ENCODE data around the gene SLF2. TPM values are rescaled to one million over a fixed set of nuclear protein-coding genes. Genes with fewer than 3 reads are reported as not detected.
A peak's percentile ranks its signal among the peaks of the same experiment; 100 is the strongest.

Gene SLF2
- total and polyA plus RNA-seq, 2 of the 13 experiments (the other 11 are each of a cell fraction or from before 2014, with no cell fraction given) = 12.2 to 48.1 TPM

GRCh38 chr10:100996678-100997359, 84.1 kb downstream of the SLF2 start (continued):
- no peak for TF ChIP-seq ZNF337 (CRISPR knock-in tag; IDR thresholded peaks at IDR 0.05; ENCODE audit: borderline replicate concordance, low read depth)
- TF ChIP-seq ZNF720 (CRISPR knock-in tag; IDR thresholded peaks at IDR 0.05) = no peak
- TF ChIP-seq ZNF687 (CRISPR knock-in tag; IDR thresholded peaks at IDR 0.05) = peak; percentile 53
- no peak for TF ChIP-seq ZNF557 (CRISPR knock-in tag; IDR thresholded peaks at IDR 0.05)
- no peak for TF ChIP-seq YY1 (IDR thresholded peaks at IDR 0.05; ENCODE audit: insufficient read depth, insufficient replicate concordance, low read depth, low read length)
- TF ChIP-seq ZNF274 (CRISPR knock-in tag; IDR thresholded peaks at IDR 0.05) = no peak
- no peak for TF ChIP-seq ISX (CRISPR knock-in tag; conservative IDR thresholded peaks at IDR 0.05)
- TF ChIP-seq GPBP1L1 (CRISPR knock-in tag; IDR thresholded peaks at IDR 0.05) = no peak
- no peak for TF ChIP-seq ZMYM2 (CRISPR knock-in tag; IDR thresholded peaks at IDR 0.05)
- no peak for TF ChIP-seq KDM6A (CRISPR knock-in tag; IDR thresholded peaks at IDR 0.05; ENCODE audit: low read depth)
- TF ChIP-seq ZNF670 (CRISPR knock-in tag; IDR thresholded peaks at IDR 0.05; ENCODE audit: borderline replicate concordance) = no peak
- TF ChIP-seq ZBTB26 (CRISPR knock-in tag; IDR thresholded peaks at IDR 0.05; ENCODE audit: borderline replicate concordance) = no peak
- TF ChIP-seq ELF4 (CRISPR knock-in tag; IDR thresholded peaks at IDR 0.05; ENCODE audit: borderline replicate concordance) = 0 out of 2 replicates have a peak, but pooled peaks have one; percentile 43
- TF ChIP-seq ZIK1 (CRISPR knock-in tag; IDR thresholded peaks at IDR 0.05; ENCODE audit: borderline replicate concordance, low read depth) = 0 out of 2 replicates have a peak, but pooled peaks have one; percentile 13
- TF ChIP-seq POGZ (CRISPR knock-in tag; IDR thresholded peaks at IDR 0.05) = no peak
- TF ChIP-seq ZNF501 (CRISPR knock-in tag; IDR thresholded peaks at IDR 0.05) = no peak; the same call in 1 of the 2 replicates
- TF ChIP-seq HNF4A (CRISPR knock-in tag; IDR thresholded peaks at IDR 0.05) = no peak
- TF ChIP-seq NR2F6 (IDR thresholded peaks at IDR 0.05) = no peak
- TF ChIP-seq NR2F6 (CRISPR knock-in tag; IDR thresholded peaks at IDR 0.05) = no peak
- TF ChIP-seq MXD1 (CRISPR knock-in tag; IDR thresholded peaks at IDR 0.05) = no peak
- TF ChIP-seq HDAC2 (CRISPR knock-in tag; IDR thresholded peaks at IDR 0.05) = no peak
- no peak for TF ChIP-seq ZBTB7A (CRISPR knock-in tag; IDR thresholded peaks at IDR 0.05)
- TF ChIP-seq ZNF883 (CRISPR knock-in tag; IDR thresholded peaks at IDR 0.05; ENCODE audit: not compliant biosample characterization) = no peak
- peak; percentile 17 for TF ChIP-seq ZNF510 (CRISPR knock-in tag; IDR thresholded peaks at IDR 0.05; ENCODE audit: low read depth)
- TF ChIP-seq ZNF678 (CRISPR knock-in tag; IDR thresholded peaks at IDR 0.05) = no peak; the same call in 1 of the 2 replicates

Data from HepG2 (cell line).